ENCODE measurements around the gene NUDT19.

DNA sequence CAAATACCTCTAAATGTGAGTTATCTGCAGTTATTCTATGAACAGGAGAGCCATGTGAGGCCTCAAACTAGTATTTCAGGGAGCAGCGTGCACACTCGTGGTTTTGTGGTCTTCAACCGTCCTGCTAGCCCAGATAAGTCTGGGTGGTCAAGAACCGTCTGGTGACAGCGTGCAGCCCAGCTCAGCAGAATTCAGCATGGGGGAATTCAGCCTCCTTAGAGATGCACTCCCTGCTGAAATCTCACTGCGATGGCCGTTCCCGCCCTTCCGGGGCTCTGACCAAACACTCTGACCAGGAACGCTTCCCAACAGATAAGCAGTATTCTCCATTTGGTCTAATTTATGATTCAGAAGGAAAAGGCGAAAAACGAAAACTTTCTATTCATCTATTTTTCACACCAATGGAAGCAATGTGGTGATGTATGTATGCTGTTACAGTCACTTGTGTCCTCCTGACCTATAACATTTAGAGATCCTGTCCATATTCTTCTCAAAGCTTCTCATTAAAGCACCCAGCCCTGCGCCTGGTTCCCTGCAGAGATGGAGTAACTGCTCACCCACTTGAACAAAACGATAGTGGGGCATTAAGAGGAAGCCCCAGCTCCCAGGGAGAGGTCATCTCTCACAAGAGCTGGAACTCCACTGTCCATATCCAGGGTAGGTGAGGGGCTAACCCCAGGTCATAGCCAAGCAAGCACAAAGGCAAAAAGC, 19.6 kb upstream of the NUDT19 start:
- TF ChIP-seq, protein P1, sequence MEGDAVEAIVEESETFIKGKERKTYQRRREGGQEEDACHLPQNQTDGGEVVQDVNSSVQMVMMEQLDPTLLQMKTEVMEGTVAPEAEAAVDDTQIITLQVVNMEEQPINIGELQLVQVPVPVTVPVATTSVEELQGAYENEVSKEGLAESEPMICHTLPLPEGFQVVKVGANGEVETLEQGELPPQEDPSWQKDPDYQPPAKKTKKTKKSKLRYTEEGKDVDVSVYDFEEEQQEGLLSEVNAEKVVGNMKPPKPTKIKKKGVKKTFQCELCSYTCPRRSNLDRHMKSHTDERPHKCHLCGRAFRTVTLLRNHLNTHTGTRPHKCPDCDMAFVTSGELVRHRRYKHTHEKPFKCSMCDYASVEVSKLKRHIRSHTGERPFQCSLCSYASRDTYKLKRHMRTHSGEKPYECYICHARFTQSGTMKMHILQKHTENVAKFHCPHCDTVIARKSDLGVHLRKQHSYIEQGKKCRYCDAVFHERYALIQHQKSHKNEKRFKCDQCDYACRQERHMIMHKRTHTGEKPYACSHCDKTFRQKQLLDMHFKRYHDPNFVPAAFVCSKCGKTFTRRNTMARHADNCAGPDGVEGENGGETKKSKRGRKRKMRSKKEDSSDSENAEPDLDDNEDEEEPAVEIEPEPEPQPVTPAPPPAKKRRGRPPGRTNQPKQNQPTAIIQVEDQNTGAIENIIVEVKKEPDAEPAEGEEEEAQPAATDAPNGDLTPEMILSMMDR (IDR thresholded peaks at IDR 0.05 in 4 of 5, conservative IDR thresholded peaks at IDR 0.05 in 1 of 5) = no peak
- no peak for TF ChIP-seq POLR2A (IDR thresholded peaks at IDR 0.05)
